22Rv1 (cell line): ENCODE results near the gene TSPAN4.

ENCODE experiments used
- ZFX ChIP-seq: fragments of 450-650 bp; IDR thresholded peaks from 2 replicates; pipeline ENCODE4 v1.6.1; 2017; ENCODE audit warnings: antibody characterized with exemption, borderline replicate concordance
- TF ChIP-seq, protein P1 (sequence below): fragments of 450-650 bp; IDR thresholded peaks from 2 replicates; pipeline ENCODE4 v1.5.1; 2017; ENCODE audit warnings: mild to moderate bottlenecking

DNA sequence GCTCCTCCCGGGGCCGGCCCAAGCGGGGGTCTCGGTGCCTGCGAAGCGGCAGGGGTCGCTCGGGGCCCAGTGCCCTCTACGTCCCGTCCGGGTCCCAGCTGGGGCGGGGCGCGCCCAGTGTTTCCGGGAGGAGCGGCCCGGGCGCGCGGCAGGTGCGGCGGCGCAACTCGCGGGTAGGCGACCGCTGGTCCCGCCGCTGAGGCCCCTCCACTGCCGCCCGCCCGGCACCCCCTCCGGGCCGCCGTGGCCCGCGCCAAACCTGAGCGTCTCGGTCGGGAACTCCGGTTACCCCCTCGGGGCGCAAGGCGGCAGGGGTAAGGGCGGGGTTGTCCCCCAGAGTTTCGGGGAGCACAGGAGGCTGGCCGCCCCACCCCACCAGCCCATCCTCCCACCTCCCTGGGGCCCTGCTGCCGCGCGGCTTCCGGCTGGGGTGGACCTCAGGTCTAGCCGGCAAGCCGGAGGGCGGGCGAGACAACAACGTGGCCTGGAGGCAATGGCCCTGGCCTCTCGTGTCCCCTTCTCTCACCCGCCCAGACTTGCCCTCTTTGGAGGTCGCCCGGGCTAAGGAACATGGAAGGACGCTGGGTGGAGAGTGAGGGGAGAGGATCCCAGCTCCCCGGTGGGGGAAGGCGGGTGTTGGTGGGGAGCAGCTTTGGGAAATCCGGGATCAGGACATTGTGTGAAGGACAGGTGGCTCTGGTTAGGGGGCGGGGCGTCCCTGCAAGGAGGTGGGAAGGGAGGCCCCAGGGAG is 15.3 kb upstream of the TSPAN4 start:
- TF ChIP-seq, protein P1, sequence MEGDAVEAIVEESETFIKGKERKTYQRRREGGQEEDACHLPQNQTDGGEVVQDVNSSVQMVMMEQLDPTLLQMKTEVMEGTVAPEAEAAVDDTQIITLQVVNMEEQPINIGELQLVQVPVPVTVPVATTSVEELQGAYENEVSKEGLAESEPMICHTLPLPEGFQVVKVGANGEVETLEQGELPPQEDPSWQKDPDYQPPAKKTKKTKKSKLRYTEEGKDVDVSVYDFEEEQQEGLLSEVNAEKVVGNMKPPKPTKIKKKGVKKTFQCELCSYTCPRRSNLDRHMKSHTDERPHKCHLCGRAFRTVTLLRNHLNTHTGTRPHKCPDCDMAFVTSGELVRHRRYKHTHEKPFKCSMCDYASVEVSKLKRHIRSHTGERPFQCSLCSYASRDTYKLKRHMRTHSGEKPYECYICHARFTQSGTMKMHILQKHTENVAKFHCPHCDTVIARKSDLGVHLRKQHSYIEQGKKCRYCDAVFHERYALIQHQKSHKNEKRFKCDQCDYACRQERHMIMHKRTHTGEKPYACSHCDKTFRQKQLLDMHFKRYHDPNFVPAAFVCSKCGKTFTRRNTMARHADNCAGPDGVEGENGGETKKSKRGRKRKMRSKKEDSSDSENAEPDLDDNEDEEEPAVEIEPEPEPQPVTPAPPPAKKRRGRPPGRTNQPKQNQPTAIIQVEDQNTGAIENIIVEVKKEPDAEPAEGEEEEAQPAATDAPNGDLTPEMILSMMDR = no peak
- TF ChIP-seq ZFX = no peak
